Fibroblast of skin of left biceps (primary cell): ENCODE measurements around the gene UBR7.
A peak's percentile ranks its signal among the peaks of the same experiment; 100 is the strongest.
"Not testable (repeated sequence)": the region's sequence is repeated elsewhere in the genome, so short reads cannot be mapped to it uniquely, and the experiment has no call there.

Experiments used
- DNase-seq, 2 experiments: peaks; one replicate each; pipeline ENCODE4 v3.0.0-alpha.2; 2013; ENCODE audit warnings: low read depth in 2 of 2

The UBR7 gene

DNA sequence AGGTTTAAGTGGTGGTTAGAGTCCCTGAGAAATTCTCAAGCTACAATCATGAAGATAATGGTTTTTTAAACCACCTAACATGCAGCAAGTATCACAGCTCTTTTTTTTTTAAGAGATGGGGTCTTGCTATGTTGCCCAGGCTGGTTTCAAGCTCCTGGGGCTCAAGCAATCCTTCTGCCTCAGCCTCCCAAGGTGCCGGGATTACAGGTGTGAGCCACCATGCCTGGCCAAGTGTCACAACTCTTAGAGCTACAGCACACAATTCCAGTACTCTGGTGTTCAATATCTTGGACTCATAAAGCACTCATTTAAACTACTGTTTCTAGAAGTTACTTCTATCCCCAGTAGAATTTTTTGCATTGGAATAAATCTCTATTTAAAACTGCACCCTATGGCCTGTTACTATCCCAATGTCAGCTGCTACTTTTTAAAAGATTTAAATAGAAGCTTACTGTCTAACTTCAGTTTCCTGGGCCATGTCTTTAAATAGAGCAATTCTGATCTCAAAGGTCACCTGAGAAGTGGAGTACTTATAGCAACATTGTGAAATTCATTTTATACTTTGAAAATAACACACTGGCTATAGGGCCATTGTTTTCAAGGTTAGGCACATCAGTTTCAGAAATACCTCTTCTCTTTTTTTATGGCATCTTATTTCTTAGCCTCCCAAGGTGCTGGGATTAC lies 11.6 kb upstream of the UBR7 start:
- no peak for DNase-seq

DNA sequence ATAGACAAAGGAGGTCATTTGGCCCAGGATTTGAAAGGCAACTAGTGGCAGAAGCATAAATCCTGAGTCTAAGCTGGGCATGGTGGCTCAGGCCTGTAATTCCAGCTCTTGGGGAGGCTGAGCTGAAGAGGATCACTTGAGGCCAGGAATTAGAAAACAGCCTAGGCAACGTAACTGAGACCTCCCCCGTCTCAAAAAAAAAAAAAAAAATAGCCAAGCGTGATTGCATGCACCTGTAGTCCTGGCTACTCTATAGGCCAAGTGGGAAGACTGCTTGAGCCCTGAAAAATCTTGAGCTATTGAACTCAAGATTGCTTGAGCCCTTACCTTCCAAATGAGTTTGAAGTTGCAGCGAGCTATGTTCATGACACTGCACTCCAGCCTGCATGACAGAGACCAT lies 8.0 kb upstream of the UBR7 start:
- no peak for DNase-seq

GRCh38 chr14:93200553-93200952 lies 6.5 kb upstream of the UBR7 start:
- DNase-seq = no peak

DNA sequence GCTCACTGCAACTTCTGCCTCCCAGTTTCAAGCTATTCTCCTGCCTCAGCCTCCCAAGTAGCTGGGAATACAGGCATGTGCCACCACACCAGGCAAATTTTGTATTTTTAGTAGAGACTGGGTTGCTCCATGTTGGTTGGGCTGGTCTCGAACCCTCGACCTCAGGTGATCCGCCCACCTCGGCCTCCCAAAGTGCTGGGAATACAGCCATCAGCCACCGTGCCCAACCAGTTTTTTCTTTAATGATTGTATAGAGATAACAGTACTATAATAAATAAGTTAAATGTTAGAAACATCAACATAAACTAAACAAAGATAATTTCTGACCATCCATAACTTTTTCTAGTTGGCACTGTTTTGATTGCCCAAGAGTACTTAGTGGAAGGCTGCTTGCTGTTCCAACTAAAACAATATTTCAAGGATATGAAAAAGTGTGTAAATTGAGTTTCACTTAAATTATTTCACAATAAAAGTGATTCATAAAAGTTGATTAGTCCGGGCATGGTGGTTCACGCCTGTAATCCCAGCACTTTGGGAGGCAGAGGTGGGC lies 5.8 kb upstream of the UBR7 start:
- no peak for DNase-seq

GRCh38 chr14:93207468-93208308 lies 632 bp downstream of the UBR7 start:
- no peak for DNase-seq

DNA sequence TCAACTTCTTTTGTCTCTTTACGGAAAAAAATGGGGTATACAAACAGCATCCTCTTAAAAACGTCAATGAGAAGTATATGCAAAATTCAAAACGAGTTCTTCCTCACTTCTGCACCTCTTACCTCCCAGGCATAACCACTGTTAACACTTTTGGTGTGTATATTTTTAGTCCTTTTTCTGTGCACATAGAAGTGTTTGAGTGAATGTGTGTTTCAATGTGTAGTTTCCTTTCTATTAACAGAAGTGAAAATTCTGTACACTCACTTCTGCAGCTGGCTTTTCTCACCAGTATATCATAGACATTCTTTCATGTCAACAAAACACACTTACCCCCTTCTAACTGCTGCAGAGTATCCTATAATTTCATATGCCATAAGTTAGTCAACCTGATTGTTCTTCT lies 5.4 kb downstream of the UBR7 start:
- DNase-seq = no peak

DNA sequence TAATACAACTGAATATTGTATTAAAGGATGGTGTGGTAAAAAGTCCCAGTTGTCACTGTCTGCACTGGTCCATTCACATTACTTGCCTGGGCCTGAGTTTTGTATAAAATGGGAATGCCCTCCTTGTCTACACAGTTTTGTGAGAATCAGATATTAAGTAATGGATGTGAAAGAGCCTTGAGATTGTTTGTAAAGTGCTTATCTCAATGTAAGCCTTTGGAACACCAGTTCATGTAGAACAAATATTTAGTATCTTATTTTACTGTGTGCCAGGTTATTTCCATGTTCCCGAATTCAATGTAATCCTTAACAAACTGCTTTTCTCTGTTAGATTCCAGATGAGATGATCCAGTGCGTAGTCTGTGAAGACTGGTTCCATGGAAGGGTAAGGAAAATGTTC lies 7.5 kb downstream of the UBR7 start:
- no peak for DNase-seq

- DNase-seq = no peak
Observed at GRCh38 chr14:93219103-93219726, 12.2 kb downstream of the UBR7 start.

DNA sequence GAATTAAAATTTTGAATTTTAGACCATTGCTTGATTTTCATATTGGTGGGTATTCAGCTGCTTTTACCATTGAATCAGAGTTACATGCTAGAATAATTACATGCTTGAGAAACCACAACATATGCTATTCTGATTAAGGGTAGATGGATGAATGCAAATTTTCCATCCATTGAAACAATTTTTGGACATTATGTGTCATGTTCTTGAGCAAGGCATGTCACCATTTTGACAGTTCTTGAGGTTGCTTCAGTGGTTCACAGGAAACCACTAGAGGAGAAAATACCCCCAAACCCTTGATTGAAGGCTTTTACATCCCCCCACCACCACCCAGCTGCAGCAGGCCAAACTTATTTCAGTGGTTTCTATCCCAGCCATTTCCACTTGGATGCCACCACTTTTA lies 13.5 kb downstream of the UBR7 start:
- no peak for DNase-seq

- no peak for DNase-seq
Observed at GRCh38 chr14:93223565-93223964, 16.5 kb downstream of the UBR7 start.

DNA sequence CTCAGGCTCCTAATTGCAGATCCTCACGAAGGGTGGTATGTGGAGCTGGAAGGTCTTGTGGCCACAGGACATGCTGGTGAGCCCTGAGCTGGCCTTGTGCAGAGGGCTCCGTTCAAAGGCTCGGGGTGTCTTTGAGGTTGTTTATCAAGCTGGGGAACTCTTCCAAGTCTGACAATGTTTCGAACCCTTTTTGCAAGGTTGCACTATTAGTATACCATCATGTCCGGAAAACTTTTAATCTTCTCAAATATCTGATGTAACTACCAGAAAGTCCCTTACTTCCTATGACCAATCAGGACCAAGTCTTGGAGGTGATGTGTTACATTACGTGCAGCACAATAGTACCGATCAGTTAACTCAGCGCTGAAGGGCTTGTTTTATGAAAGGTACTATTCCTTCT lies 21.5 kb downstream of the UBR7 start:
- DNase-seq = no peak

DNA sequence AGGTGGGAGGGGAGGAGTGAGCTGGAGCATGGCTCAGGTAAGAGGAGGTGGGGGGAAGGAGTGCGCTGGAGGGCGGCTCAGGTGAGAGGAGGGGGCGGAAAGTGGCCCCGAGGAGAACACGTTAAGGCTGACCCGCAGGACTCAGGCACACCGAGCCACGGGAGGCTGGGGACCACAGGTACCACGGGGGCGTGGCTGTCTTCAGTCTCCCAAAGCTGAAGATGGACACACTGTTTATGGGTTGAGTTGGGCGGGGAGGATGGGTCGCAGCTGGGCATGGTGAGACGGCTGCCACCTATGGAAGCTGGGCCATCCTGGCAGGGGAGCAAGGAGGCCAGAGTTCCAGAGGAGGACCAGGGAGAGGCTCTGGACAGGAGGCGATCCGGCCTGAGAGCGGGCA lies 23.5 kb downstream of the UBR7 start:
- DNase-seq = no peak

GRCh38 chr14:93231129-93231979 lies 24.3 kb downstream of the UBR7 start:
- no peak for DNase-seq

DNA sequence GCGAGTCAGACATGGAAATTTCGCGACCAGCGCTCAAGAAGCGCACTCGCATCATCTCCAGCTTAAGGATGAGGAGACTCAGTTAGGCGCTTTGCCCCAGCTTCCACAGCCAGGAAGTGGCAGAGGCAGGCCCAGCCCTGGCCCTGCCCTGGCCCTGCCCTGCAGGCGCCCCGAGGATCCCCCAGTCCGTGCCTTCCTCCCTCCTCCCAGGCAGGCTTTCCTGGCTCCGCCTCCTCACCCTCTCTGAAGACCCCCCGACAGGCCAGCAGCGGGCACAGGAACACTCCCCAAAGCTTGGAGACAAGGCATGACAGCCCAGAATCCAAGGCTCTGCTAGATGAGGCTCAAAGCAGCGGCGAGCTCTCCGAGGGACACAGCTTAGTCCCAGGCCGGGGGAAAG lies 25.1 kb downstream of the UBR7 start:
- no peak for DNase-seq

DNA sequence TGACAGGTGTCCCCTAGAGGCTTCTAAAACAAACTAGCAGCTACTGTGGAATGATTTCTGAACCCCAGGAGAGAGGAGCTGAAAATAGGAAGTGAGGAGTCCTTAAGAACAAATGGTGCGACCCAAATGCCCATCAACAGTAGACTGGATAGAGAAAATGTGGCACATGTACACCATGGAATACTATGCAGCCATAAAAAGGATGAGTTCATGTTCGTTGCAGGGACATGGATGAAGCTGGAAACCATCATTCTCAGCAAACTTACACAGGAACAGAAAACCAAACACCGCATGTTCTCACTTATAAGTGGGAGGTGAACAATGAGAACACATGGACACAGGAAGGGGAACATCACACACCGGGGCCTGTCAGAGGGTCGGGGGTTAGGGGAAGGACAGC lies 26.0 kb downstream of the UBR7 start:
- DNase-seq = not testable (repeated sequence)

- no peak for DNase-seq
Observed at GRCh38 chr14:93234798-93235197, 27.7 kb downstream of the UBR7 start.

GRCh38 chr14:93239869-93240677 lies 33.0 kb downstream of the UBR7 start:
- DNase-seq = peak; percentile 33 to 35

GRCh38 chr14:93240678-93241000 lies 33.6 kb downstream of the UBR7 start:
- no peak for DNase-seq

- DNase-seq = no peak
Observed at GRCh38 chr14:93245764-93246420, 38.8 kb downstream of the UBR7 start.

DNA sequence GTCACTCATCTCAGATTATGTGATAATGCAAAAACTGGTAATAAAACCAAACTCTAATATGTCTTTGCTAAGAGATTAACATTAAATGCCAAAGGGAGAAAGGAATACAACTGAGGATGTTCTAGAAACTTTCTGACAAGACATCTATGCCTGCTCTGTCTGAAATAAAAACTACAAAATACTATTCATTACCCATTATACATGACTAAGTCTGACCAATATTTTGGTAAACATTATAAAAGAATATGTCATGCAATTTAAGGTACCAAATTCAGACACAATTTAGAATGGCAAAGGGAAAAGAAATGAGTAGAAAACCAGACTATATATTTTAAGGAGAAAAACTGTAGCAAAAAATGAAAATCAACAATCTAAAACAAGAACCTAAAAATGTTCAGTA lies 39.5 kb downstream of the UBR7 start:
- DNase-seq = no peak
